ENCODE data around the gene B4GALNT3. TPM values are rescaled to one million over a fixed set of nuclear protein-coding genes. Genes with fewer than 3 reads are reported as not detected.

The B4GALNT3 gene
- total and polyA plus RNA-seq, 2 experiments from 2014 or later: 2.8 to 15.8 TPM

GRCh38 chr12:459050-459429 lies 699 bp upstream of the B4GALNT3 start:
- peaks cover under 1% of the 10 kb centered on the region; the same call in 2 of the 3 replicates for H3K36me3 Mint-ChIP-seq (ENCODE audit: low read depth)
- peak overlapping the region; percentile 68 for H3K4me3 ChIP-seq
- H3K27ac ChIP-seq (ENCODE audit: low read depth): no peak overlapping the region
- H3F3A ChIP-seq (replicated peaks; ENCODE audit: low read depth): peaks cover 7% of the 10 kb centered on the region; the same call in 1 of the 2 replicates
- no peak for DNase-seq (ENCODE audit: low spot score)
- H3K4me2 ChIP-seq: peak overlapping the region; percentile 89
- peaks cover 45% of the 10 kb centered on the region for H3K27me3 Mint-ChIP-seq (ENCODE audit: insufficient read depth, low read depth, poor library complexity)
- H3K27ac Mint-ChIP-seq: no peak overlapping the region
- no peaks in the 10 kb centered on the region for H3K79me2 ChIP-seq (replicated peaks; ENCODE audit: insufficient read depth)
- peaks cover 4% of the 10 kb centered on the region; the same call in 2 of the 3 replicates for H3K9me3 Mint-ChIP-seq
- no peak for ATAC-seq
- H3K36me3 ChIP-seq (ENCODE audit: insufficient read depth): no peaks in the 10 kb centered on the region
- H3K4me1 ChIP-seq (ENCODE audit: insufficient read depth): 0 out of 2 replicates have a peak, but pooled peaks cover 5% of the 10 kb centered on the region
- no peak for TF ChIP-seq ETS1 (IDR thresholded peaks at IDR 0.05)
- TF ChIP-seq CTCF (conservative IDR thresholded peaks at IDR 0.05; ENCODE audit: low read depth in 2 of 2): no peak
- no peak for TF ChIP-seq ZNF331 (CRISPR knock-in tag; IDR thresholded peaks at IDR 0.05; ENCODE audit: low read depth)
- TF ChIP-seq CREB1 (CRISPR knock-in tag; IDR thresholded peaks at IDR 0.05; ENCODE audit: low read depth): no peak
- peak overlapping the region; percentile 99 for H2AFZ ChIP-seq
- H3K27me3 ChIP-seq (ENCODE audit: insufficient read depth): peaks cover 48% of the 10 kb centered on the region
- H3K9me2 ChIP-seq (ENCODE audit: insufficient read depth): no peaks in the 10 kb centered on the region
- H3K4me3 Mint-ChIP-seq: peak overlapping the region; percentile 76
- H4K20me1 ChIP-seq (replicated peaks; ENCODE audit: insufficient read depth): peaks cover 24% of the 10 kb centered on the region
- peaks cover 10% of the 10 kb centered on the region for H3K4me1 Mint-ChIP-seq

- peak overlapping the region; percentile 80 for H3K4me3 Mint-ChIP-seq
- peaks cover 40% of the 10 kb centered on the region for H3K27me3 Mint-ChIP-seq (ENCODE audit: insufficient read depth, low read depth, poor library complexity)
- Histone ChIP-seq H3K4me2 (peak overlapping the region; percentile 84), H3K36me3 (ENCODE audit: insufficient read depth) (no peaks in the 10 kb centered on the region), H2AFZ (peak overlapping the region; percentile 69), H3F3A (replicated peaks; ENCODE audit: low read depth) (peaks cover 7% of the 10 kb centered on the region; the same call in 1 of the 2 replicates), H3K79me2 (replicated peaks; ENCODE audit: insufficient read depth) (no peaks in the 10 kb centered on the region), H3K27me3 (ENCODE audit: insufficient read depth) (peaks cover 48% of the 10 kb centered on the region), H3K9me2 (ENCODE audit: insufficient read depth) (no peaks in the 10 kb centered on the region), H4K20me1 (replicated peaks; ENCODE audit: insufficient read depth) (peaks cover 24% of the 10 kb centered on the region), H3K27ac (ENCODE audit: low read depth) (no peak overlapping the region), H3K4me1 (ENCODE audit: insufficient read depth) (0 out of 2 replicates have a peak, but pooled peaks cover 5% of the 10 kb centered on the region), H3K4me3 (peak overlapping the region; percentile 68)
- DNase-seq (ENCODE audit: low spot score) (peak; percentile 50), ATAC-seq (peak; percentile 41)
- H3K27ac Mint-ChIP-seq: no peak overlapping the region
- H3K4me1 Mint-ChIP-seq: peaks cover 13% of the 10 kb centered on the region
- H3K9me3 Mint-ChIP-seq: no peaks in the 10 kb centered on the region
- H3K36me3 Mint-ChIP-seq (ENCODE audit: low read depth): no peaks in the 10 kb centered on the region; the same call in 1 of the 3 replicates
- TF ChIP-seq ETS1 (IDR thresholded peaks at IDR 0.05) (no peak), JUNB (IDR thresholded peaks at IDR 0.05; ENCODE audit: unreplicated experiment) (no peak), EZH2phosphoT487 (IDR thresholded peaks at IDR 0.05; ENCODE audit: unreplicated experiment) (no peak), STAT1 (IDR thresholded peaks at IDR 0.05; ENCODE audit: unreplicated experiment) (no peak), CREB1 (CRISPR knock-in tag; IDR thresholded peaks at IDR 0.05; ENCODE audit: low read depth) (no peak), EZH2 (IDR thresholded peaks at IDR 0.05; ENCODE audit: low read depth, unreplicated experiment) (no peak)
Measured at GRCh38 chr12:460261-461230, 807 bp downstream of the B4GALNT3 start.
